T-helper 2 cell treated with Interferon-gamma antibody and Interleukin-4, amounts not matched to agents 100 ng/mL and 5 ng/mL, for 36 hours (primary cell): ENCODE measurements around the gene PROX1. TPM values are rescaled to one million over a fixed set of nuclear protein-coding genes. Genes with fewer than 3 reads are reported as not detected.
"Not testable (repeated sequence)": the region's sequence is repeated elsewhere in the genome, so short reads cannot be mapped to it uniquely, and the experiment has no call there.

ENCODE experiments used
- intact Hi-C: fragments of 100-400 bp; cut with micrococcal nuclease; formaldehyde crosslinking; loops from one replicate; pipeline ENCODE4 v1.15.1; 2023
- total RNA-seq: library from RNA; stranded (reverse); gene quantifications from 2 replicates; pipeline ENCODE4 v1.2.3, GENCODE V29; 2022

PROX1 gene
- total RNA-seq, 1 donor from 2014 or later: not detected

DNA sequence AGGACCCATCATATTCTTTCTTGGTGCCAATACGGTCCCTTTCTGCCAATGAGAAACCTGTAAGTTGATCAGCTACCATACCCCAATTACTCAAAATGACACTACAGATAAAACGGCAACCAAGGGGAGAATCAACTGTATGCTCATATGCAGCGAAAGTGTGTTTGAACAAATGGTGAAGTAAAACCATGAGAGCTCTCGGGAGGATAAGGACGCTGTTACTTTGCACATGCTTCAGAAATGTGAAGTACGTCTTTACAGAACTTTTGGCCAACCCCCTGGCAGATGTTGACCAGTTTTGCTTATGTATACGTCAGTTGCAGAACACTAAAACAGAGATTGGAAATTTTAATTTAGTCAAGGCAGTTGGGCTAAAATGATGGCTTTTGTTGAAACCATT is 79.6 kb downstream of the PROX1 start:
- intact Hi-C loops: no loop called here

DNA sequence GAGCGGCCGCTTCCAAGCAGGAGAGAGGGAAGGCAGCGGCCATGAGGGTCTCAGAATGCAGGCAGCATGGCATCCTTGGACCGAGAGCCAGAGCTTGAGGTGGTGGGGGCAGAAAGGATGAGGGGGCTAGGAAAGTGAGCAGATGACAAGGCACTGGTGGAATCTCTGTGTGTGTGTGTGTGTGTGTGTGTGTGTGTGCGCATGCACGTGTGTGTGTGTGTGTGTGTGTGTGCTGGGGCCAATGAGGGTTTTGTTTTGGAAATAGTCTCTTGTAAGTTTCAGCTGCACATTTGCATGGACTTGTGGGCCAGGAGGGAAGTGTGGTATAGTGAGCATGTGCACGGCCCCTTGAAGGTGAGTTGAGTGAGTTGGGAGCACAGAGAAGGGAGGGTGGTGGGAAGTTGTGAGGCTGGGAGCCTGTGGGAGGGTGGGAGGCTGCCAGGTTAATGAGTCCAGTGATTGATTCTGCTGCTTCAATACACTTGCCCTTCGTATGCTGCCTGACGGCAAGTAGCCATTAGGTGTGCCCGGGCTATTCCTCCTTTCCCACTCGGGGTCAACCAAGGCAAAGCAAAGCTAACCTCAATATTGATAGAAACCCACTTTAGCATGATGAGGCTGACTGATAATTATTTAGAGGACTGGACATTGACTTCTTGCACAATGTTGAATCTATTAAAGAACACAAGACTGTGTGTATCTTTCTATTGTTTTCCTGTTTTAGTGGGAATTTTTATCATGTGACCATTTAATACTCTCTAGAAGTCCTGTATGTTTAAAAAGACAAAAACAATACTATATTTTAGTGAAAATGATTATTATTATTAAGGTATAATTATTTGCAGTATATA is 80.3 kb downstream of the PROX1 start:
- intact Hi-C loops: no loop called here

DNA sequence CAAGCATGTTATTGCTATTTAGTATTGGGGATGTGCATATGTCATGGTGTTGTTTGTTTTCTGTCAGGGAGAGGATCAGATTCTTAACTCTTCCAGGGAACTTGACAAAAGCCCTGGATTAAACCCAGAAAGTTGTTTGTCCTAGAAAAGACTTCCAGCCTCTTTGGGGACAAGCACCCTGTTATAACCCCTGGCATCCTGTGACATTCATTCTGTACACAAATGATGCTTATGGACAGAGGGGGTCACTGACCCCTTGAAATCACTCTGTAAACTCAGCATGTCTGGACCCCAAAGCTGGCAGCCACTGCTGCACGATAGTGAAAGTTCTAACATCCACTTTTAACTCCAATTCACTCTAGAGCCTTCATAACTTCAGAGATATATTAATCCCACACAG is 81.2 kb downstream of the PROX1 start:
- intact Hi-C loops: no loop called here

DNA sequence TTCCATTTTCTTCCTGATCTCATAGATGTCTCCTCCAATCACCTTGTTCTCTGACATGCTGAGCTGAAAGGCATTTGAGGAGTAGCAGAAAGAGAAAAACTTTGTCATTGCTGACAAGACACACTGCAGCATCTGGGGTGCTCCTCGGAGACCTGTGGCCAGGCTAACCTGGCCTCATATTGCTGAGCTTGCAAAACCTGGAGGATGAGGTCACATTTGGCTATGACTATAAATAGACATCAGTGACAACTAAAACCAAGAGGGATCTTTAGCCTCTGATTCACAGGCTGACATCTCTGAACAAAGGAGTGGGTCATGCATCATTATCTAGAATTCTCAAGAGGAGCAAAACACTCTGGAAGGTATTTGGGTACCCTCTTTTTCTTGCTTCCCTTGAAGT is 83.7 kb downstream of the PROX1 start:
- intact Hi-C loops: no loop called here

DNA sequence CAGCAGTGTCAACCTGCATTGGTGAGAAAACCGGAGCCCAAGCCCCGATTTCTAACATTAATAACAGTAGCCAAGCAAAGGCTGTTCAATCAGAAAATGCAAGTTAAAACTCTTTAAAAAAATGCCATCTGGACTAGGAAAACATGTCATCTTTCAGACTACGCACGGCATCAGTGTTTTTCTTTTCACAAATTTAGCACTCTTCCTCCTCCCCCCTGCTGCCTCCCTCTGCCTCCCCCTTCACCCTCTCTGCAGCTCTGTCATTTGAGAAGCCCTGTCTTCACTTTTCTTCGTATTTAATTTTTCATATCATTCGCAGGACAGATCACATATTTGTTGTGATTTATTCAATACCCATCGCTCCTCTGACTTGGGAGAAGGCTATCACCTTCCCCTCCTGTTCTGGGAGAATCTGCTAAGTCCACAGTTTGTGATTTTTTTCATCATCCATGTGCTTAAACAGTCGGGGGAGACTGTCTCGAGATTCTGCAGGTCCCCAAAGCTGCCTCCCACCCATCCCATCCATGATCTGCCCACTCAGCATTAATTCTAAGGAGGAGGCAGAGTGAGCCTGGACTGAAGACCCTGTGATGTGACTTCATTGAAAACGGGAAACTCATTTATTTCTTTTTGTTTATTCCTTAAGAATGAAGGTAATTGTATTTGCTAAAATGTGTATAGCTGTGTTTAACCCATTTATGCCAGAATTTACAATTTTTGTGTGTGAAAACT is 84.8 kb downstream of the PROX1 start:
- intact Hi-C loops: no loop called here

DNA sequence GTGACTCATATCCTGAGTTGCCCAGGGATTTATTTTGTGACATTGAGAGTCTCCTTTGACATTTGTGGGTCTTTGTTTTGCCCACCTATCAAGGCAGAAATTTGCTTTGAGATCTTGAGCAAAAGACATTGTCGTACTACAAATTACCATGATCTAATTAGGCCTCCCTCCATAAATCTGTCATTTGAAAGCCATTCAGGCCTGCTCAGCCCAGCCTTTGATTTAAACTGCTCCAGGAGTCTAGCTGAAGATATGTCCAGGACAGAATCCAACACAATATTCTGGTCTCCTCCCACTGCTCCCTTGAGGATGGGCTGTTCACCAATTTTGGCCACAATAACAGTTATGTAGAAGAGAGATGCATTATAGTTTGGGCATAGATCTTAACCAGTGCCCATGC is 86.7 kb downstream of the PROX1 start:
- intact Hi-C loops: no loop called here

DNA sequence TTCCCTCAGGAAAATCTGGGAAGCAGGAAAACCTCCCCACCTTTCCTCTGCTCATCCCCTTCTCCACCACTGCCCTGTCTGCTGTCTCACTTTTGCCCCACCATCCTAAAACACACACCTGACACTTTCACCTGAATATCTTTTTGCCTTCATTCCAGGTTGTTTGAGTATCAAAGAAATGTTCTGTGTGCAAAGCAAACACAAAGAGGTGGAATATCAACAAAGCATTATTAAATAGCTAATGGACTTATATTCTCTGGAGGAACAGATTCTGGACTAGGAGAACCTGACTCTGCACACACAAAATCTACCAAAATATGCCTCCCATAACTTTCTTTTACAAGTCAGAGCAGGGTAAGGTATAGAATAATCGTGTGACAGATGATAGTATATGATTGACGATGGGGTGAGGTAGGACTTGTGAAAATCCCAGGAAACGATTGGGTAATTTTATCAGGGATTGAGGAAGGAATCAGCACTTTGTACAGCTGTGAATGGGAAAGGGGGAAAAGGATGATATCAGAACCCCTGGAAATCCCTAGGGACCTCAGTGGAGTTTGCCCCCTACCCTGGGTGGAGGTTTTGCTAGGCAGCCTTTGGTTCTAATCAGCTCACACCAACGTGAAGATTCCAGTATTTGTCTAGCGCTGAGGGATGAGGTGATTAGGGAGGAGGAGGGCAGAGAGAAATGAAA is 87.7 kb downstream of the PROX1 start:
- intact Hi-C loops: no loop called here

DNA sequence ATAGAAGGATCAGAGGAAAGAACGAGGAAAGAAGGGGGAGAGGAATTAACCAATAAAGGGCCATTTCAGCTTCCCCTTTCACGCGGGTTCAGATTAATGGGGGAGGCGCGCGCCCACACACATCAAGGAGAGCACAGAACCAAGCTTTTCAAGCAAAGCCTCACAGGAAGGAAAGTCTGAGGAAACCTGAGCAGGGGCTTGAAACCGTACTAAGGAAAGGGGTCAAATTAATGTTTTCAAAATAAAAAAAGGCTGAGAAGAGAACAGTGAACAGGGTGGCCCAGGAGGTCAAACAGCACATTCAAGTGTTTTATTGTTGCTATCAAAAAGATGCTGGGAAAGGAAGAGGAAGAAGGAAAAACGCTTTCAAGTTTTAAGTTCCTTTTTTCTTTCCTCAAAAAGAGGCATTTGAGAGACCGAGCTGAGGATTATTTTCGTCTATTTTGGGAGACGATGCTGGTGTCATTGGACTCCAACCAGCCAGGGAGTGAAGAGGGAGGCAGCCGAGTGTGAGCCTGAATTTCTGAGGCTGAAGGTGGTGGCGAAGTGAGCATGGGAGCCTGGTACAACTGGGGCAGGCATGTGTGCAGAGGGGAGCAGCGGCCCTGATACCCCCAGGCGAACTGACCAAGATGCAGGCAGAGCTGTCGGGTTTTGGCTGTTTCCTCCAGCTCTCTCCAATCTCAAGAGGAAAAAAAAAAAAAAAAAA is 88.4 kb downstream of the PROX1 start:
- intact Hi-C loops: no loop called here

DNA sequence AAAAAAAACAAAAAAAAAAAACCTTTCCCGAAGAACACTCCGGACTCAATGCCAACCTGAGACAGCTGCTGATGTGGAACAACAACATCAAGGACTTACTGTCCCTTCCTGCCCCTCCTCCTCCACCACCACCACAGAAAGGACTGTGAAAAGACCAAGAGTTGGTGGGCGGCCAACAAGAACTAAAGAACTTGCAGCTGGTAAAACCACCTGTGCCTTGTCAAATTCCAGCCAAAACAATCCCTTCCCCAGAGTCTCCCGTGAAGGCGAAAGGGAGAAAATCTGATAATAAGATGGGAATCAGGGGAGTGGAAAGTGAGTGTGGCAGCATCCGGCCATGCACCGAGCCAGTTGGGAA is 88.9 kb downstream of the PROX1 start:
- intact Hi-C loops: no loop called here

DNA sequence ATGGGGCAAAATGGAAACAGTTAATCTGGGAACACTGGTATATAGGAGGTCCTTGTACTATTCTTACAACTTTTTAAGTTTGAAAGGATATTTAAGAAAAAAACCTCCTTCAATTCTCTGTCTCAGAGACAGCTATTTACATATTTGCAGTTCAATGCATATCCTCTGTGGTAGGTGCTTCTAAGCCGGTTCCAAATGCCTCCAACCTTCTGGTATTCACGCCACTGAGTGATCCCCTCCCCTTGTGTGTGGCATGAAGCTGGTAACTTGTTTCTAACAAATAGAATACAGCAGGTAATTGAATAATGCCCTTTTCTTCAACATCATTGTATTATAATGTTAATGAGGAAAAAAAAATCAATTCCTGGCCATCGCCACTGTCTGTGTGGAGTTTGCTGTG is 91.2 kb downstream of the PROX1 start:
- intact Hi-C loops: no loop called here

DNA sequence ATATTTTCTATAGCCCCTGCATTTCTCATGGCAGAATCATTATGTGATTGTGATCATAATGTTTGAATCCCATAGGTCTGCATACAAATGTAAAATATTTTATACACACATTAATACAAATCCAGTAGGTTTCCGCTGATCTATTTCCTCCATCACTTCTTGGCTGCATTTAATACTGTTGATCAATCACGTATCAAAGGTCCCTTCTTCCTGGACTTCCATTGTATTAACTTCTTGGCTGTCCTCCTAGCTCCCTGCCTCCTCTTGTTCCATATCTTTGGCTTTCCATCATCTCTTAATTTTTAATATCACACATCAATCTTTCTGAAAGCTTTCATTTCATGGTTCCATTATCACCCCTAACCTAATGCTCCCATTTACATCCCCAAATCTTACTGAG is 97.6 kb downstream of the PROX1 start:
- intact Hi-C loops: no loop called here

DNA sequence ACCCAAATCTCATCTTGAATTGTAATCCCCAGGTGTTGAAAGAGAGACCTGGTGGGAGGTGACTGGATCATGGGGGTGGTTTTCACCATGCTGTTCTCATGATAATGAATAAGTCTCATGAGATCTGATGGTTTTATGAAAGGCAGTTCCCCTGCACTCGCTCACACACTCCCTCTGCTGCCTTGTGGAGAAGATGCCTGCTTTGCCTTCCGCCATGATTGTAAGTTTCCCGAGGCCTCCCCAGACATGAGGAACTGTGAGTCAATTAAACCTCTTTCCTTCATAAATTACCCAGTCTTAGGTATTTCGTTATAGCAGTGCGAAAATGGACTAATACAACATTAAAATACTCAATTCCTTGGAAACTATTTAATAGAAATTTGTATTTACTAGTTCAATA is 99.2 kb downstream of the PROX1 start:
- intact Hi-C loops: no loop called here

DNA sequence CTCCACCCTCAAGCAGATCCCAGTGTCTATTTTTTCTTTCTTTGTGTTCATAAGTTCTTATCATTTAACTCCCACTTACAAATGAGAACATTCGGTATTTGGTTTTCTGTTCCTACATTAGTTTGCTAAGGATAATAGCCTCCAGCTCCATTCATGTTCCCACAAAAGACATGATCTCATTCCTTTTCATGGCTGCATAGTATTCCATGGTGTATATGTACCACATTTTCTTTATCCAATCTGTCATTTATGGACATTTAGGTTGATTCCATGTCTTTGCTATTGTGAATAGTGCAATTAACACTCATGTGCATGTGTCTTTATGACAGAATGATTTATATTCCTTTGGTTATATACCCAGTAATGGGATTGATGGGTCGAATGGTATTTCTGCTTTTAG is 101.2 kb downstream of the PROX1 start:
- intact Hi-C loops: not testable (repeated sequence)
